Stimulated activated CD4-positive, alpha-beta T cell treated with anti-CD3 and anti-CD28 coated beads, Interleukin-12 subunit alpha, Interleukin-12 subunit beta, amount 100 ng/mL, for 4 hours (primary cell): ENCODE results near the gene MEX3D.
"Not testable (repeated sequence)": the region's sequence is repeated elsewhere in the genome, so short reads cannot be mapped to it uniquely, and the experiment has no call there.

Source experiments
- DNase-seq: peaks from one replicate; pipeline ENCODE4 v3.0.0-alpha.2; 2020

The MEX3D gene

DNA sequence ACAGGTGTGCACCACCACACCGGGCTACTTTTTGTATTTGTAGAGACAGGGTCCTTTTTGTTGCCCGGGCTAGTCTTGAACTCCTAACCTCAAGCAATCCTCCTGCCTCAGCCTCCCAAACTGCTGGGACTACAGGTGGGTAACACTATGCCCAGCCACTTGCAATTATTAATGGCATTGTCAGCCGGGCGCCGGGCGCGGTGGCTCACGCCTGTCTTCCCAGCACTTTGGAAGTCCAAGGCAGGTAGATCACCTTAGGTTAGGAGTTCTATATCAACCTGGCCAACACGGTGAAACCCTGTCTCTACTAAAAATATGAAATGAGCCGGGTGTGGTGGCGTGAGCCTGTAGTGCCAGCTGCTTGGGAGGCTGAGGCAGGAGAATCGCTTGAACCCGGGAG, 2.7 kb upstream of the MEX3D start:
- DNase-seq, result no peak

GRCh38 chr19:1569997-1570396, 1.9 kb upstream of the MEX3D start:
- no peak for DNase-seq

GRCh38 chr19:1567848-1568227, 287 bp downstream of the MEX3D start:
- no peak for DNase-seq

GRCh38 chr19:1567116-1567847, 843 bp downstream of the MEX3D start:
- no peak for DNase-seq

- no peak for DNase-seq
These were observed 1.6 kb downstream of the MEX3D start for GRCh38 chr19:1566392-1567115.

GRCh38 chr19:1563251-1563650, 4.9 kb downstream of the MEX3D start:
- DNase-seq, result no peak

DNA sequence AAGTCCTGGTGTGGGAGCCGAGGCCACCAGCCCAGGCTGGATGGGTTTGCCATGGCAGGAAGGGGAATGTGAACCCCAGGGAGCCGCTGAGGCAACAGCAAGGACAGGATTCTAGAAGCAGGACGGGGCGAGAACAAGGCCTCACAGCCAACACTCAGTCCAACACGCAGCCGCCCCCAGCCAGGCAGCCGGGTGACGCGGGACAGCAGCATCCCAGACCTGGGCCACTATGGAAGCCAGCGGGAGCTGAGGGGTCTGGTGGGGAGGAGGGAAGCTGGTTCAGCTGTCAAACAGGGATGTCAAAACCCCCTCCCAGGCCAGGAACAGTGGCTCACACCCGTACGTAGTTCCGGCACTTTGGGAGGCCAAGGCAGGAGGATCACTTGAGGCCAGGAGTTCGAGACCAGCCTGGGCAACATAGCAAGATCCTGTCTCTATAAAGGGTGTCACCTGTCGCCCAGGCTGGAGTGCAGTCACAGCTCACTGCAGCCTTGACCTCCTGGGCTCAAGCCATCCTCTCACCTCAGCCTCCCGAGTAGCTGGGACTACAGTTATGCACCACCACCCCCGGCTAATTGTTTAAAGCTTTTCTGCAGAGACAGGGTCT, 6.8 kb downstream of the MEX3D start:
- no peak for DNase-seq

GRCh38 chr19:1560286-1560882, 7.7 kb downstream of the MEX3D start:
- no peak for DNase-seq

DNA sequence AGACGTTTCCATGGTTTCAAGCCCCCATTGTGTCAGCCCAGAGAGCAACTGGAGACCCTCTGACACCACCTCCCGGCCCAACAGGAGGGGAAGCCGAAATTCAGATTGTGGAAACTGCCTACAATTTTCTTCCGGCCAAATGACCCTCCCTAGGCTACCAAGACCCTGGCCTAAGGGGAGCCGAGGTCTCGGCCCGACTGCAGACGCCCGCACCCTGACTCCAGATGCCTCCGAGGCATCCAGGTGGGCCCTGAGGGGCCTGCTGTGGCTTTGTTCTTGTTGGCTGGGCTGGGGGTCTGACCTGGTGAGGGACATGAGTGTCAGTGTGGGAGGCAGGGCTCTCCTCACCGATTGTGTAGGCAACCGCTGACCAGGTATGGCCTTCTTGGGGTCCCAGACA, 9.6 kb downstream of the MEX3D start:
- no peak for DNase-seq

DNA sequence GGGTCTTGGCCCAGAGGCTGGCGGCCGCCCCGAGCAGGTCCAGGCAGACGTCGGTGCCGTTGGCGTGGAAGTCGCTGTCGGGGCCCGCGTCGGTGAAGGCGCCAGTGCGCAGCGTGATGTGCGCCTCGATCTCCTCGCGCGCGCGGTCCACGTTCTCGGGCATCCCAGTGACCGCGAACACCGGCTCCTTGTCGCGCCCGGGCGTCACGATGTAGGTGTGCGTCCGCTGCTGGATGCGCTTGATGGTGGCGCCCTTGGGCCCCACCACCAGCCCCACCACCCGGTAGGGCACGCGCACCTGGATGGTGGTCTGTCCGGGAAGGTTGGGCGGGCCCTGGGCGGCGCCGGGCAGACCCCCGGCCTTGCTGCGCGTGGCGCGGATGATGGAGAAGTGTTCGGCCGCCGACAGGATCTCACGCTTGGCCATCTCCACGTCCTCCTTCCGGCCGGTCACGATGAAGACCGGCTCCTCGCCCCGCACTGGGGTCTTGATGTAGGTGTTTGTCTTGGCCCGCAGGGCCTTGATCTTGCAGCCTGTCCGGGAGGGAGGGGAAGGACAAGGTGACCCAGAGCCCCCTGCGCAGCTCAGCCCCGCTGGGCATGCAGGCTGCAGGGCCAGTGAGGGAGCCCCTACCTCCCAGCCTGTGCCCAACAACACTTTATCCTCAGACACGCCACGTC, 11.6 kb downstream of the MEX3D start:
- DNase-seq, result no peak

- DNase-seq, result no peak
These were observed 12.4 kb downstream of the MEX3D start for GRCh38 chr19:1555487-1556389.

DNA sequence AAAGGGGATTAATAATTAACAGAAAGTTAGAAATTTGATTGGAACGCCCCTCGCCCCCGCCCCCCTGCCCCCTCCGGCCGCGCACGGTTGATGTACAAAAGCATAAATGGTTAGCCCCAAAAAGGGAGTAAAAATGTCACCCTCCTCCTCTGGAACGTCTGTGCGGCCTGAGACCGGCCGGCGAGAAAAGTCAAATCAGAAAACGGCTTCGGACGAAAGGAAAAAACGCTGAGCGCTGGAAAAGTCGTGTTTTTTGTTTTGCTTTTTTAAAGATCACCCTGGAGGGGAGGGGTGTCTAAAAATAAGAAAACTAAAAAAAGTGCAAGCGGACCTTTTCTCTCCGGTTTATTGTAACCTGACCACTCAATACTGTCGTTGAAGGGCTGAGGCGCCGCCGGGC, 13.2 kb downstream of the MEX3D start:
- DNase-seq, result no peak

DNA sequence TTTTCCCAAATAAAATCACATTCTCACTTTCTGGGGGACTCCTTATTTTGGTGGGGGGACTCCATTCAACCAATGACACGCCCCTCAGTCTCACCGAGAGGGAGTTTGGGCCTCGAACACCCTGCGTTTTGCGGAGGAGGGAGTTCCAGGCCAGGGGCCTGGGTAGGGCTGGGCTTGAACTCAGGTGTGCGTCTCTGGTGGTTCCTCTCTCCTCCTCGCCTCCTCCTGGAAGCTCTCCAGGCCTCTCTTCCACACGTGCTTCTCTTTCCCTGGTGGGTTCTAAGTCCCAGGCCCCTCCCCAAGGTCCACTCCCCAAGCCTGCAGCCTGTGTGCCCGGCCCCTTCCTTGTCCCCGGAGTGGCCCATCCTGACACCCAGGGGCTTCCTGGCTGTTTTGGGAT, 14.7 kb downstream of the MEX3D start:
- no peak for DNase-seq

GRCh38 chr19:1551068-1552040, 16.8 kb downstream of the MEX3D start:
- no peak for DNase-seq

- DNase-seq, result no peak
These were observed 18.7 kb downstream of the MEX3D start for GRCh38 chr19:1549332-1549945.

DNA sequence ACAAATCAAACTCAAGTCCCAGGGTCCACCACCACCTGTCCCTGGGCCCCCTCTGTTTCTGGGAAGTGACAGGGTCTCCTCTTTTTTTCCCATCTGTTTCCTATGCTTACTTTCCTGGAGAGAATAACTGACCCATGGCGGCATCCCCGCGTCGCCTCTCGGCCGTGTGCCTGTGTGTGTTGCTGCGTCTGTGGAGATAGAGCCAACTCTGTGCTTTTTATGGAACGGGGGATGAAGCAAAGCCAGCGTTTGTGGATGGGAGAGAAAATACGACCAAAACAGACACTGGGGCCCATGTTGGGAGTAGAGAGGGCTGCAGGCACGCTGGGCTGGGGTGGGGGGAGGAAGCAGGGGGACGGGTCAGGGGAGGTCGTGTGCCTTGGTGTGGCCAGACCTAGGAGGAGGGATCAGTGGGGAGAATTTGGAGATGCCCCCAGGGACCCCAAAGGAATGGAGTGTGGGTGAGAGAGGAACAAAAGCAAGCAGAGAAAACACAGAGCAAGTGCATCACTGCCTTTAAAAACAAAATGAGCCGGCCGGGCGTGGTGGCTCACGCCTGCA, 27.7 kb downstream of the MEX3D start:
- no peak for DNase-seq

- not testable (repeated sequence) for DNase-seq
These were observed 28.4 kb downstream of the MEX3D start for GRCh38 chr19:1539749-1540148.

- DNase-seq, result no peak
These were observed 29.1 kb downstream of the MEX3D start for GRCh38 chr19:1538978-1539377.

GRCh38 chr19:1535699-1536098, 32.4 kb downstream of the MEX3D start:
- not testable (repeated sequence) for DNase-seq

GRCh38 chr19:1534972-1535371, 33.2 kb downstream of the MEX3D start:
- DNase-seq, result no peak
